Myocyte (in vitro differentiated cells): ENCODE results near the gene PIK3CD. TPM values are rescaled to one million over a fixed set of nuclear protein-coding genes. Genes with fewer than 3 reads are reported as not detected.

ENCODE experiments used
- DNase-seq: peaks from one replicate; pipeline ENCODE4 v3.0.0-alpha.2; 2012; ENCODE audit warnings: low read depth
- total RNA-seq: library from RNA; depleted of rRNA; stranded (reverse); fragments of >200 nt; gene quantifications from 2 replicates; pipeline ENCODE4 v1.2.3, GENCODE V29; 2014

PIK3CD gene
- total RNA-seq, 1 donor from 2014 or later = 7.0 TPM

DNA sequence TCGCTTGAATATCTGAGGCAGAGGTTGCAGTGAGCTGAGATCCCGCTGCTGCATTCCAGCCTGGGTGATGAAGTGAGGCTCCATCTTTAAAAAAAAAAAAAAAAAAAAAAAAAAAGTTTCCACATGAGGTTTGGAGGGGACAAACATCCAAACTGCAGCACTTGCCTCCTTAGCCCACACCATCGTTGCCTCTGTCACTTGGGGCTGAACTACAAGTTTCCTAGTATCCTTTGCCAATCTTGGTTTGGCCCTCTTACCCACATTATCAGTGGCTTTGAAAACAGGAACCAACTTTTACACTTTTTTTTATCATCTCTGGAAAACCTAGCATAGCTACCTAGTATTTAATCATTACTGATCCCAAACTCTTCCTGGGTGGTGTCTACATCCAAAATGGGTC is 113.0 kb downstream of the PIK3CD start:
- DNase-seq = no peak

DNA sequence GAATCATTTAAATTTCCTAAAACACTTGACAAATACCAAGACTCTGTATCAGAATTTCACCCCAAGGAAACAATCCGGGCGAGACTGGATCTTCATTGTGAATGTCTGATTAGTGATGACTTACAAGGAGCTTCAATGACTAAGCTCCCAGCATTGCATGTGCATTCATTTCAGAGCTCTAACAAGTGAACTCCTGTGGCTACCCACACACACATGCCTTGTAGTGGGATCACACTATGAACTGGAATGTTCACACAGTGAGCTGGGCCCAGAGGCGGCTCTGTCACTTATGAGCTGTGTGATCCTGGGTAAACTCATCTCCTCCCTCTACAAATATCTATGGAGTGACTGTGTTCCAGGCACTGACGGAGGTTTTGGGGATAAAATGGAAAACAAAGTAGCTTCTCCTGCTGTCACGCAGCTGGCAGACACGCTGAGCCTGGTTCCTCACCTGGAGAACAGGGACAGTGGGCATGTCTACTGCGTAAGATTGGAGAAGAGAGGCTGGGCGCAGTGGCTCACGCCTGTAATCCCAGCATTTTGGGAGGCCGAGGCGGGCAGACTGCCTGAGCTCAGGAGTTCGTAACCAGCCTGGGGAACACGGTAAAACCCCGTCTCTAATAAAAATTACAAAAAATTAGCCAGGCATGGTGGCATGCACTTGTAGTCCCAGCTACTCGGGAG is 115.4 kb downstream of the PIK3CD start:
- DNase-seq = peak; percentile 94

GRCh38 chr1:9767964-9768668 is 116.6 kb downstream of the PIK3CD start:
- DNase-seq = no peak

DNA sequence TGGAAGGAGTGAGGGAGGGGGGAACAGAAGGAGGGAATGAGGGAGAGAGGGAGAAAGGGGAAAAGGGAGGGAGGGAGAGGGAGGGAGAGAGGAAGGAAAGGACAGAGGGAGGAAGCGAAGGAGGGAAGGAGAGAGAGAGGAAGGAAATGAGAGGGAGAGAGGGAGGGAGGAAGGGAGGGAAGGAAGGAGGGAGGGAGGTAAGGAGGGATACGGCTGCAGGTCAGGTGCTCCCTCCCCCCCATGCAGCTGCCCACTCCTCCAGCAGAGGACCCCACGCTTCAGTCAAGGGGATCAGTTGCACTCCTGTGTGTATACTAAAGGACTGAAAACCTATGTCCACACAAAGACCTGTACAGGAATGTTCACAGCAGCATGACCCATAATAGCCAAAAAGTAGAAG is 117.5 kb downstream of the PIK3CD start:
- no peak for DNase-seq

DNA sequence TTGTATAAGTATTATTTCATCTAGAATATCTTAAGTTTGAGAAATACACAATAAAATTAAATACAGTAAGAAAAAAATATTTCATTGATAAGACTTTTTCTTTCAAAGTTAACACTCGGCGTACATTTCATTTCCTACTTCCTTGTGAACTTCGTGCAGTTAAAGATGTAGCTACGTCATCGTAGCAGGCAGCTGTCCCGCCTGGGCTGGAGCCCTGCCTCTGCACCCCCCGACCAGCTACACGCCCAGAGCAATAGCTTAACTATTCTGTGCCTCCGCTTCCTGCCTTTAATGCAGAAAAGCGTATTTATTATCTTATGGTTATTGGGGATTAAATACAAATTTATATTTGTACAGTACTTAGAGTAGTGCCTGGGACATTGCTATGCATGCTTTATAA is 118.8 kb downstream of the PIK3CD start:
- no peak for DNase-seq

- DNase-seq = no peak
Observed at GRCh38 chr1:9774712-9775679, 123.5 kb downstream of the PIK3CD start.

GRCh38 chr1:9776685-9777084 is 125.2 kb downstream of the PIK3CD start:
- no peak for DNase-seq

Other genes with a start within 250 kb of the PIK3CD start
- 6.6 and 10.2 TPM in 2 replicates for gene SLC25A33, start 112.3 kb upstream of the PIK3CD start, total RNA-seq
- gene TMEM201, start 62.8 kb upstream of the PIK3CD start, total RNA-seq = 7.1 and 9.7 TPM in 2 replicates
- 17.1 and 23.5 TPM in 2 replicates for gene CLSTN1, start 172.2 kb downstream of the PIK3CD start, total RNA-seq